C4-2B (cell line): ENCODE data around the gene MIOX.

ENCODE experiments used
- CTCF ChIP-seq: fragments of 450-650 bp; conservative IDR thresholded peaks from 2 replicates; pipeline ENCODE4 v1.5.1; 2017; ENCODE audit warnings: mild to moderate bottlenecking
- ZFX ChIP-seq: fragments of 450-650 bp; IDR thresholded peaks from 2 replicates; pipeline ENCODE4 v1.6.1; 2017

- TF ChIP-seq CTCF (no peak), ZFX (no peak)
These were observed 8.7 kb upstream of the MIOX start for GRCh38 chr22:50477923-50478322.
